ENCODE results near the gene OSBPL3.

DNA sequence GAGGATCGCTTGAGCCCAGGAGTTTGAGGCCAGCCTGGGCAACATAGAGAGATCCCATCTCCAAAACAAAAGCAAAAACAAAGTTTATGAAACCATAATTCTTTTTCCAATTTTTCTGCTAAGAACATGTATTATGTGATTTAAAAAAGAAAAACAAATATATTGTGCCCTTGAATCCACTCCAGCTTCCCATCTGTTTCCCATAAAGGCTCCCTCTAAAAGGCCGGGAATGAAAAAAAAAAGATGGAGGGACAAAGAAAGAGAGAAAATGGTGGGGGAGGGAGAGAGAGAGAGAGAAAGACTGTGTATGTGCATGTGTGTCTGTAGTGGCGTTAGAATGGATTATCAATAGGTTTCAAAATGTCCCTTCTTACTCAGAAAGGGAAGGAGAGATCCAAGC, 202.2 kb downstream of the OSBPL3 start:
- TF ChIP-seq EZH2 (IDR thresholded peaks at IDR 0.05) (no peak), POLR2AphosphoS5 (IDR thresholded peaks at IDR 0.05; ENCODE audit: borderline replicate concordance, low read depth, low read length) (no peak), FOXP2 (optimal IDR thresholded peaks at IDR 0.05; ENCODE audit: control extremely low read depth, extremely low read length, insufficient read depth) (no peak)
